ENCODE results near the gene GSTT2.

Gene GSTT2

GRCh38 chr22:24007253-24008021 is 27.5 kb downstream of the GSTT2 start:
- no peaks in the 10 kb centered on the region; the same call in 1 of the 2 replicates for H3K36me3 ChIP-seq (replicated peaks)
- DNase-seq (ENCODE audit: low spot score in 2 of 2): no peak
- H3K4me3 ChIP-seq: no peak overlapping the region
- H3K4me1 ChIP-seq: peaks cover 5% of the 10 kb centered on the region; the same call in 1 of the 2 replicates
- no peaks in the 10 kb centered on the region for H3K27me3 ChIP-seq (ENCODE audit: low read depth)
- no peaks in the 10 kb centered on the region for H3K9me3 ChIP-seq
- in situ Hi-C loops (cut with MboI; ENCODE audit: low sequenced_read_pairs): no loop called here

GRCh38 chr22:24008022-24008283 is 28.0 kb downstream of the GSTT2 start:
- peaks cover 5% of the 10 kb centered on the region; the same call in 1 of the 2 replicates for H3K4me1 ChIP-seq
- H3K27me3 ChIP-seq (ENCODE audit: low read depth): no peaks in the 10 kb centered on the region
- no peak overlapping the region for H3K4me3 ChIP-seq
- H3K36me3 ChIP-seq (replicated peaks): no peaks in the 10 kb centered on the region; the same call in 1 of the 2 replicates
- in situ Hi-C loops (cut with MboI; ENCODE audit: low sequenced_read_pairs): no loop called here
- H3K9me3 ChIP-seq: no peaks in the 10 kb centered on the region
- DNase-seq (ENCODE audit: low spot score in 2 of 2): no peak

GRCh38 chr22:24008381-24009226 is 28.7 kb downstream of the GSTT2 start:
- no peaks in the 10 kb centered on the region for H3K9me3 ChIP-seq
- no peaks in the 10 kb centered on the region; the same call in 1 of the 2 replicates for H3K36me3 ChIP-seq (replicated peaks)
- no peaks in the 10 kb centered on the region for H3K27me3 ChIP-seq (ENCODE audit: low read depth)
- in situ Hi-C loops (cut with MboI; ENCODE audit: low sequenced_read_pairs): no loop called here
- no peak overlapping the region for H3K4me3 ChIP-seq
- no peak for DNase-seq (ENCODE audit: low spot score in 2 of 2)
- peaks cover 5% of the 10 kb centered on the region; the same call in 1 of the 2 replicates for H3K4me1 ChIP-seq

- Histone ChIP-seq H3K4me3 (no peak overlapping the region), H3K36me3 (replicated peaks) (no peaks in the 10 kb centered on the region; the same call in 1 of the 2 replicates), H3K27me3 (ENCODE audit: low read depth) (no peaks in the 10 kb centered on the region), H3K9me3 (no peaks in the 10 kb centered on the region), H3K4me1 (peaks cover 5% of the 10 kb centered on the region; the same call in 1 of the 2 replicates)
- DNase-seq (ENCODE audit: low spot score in 2 of 2): no peak
- in situ Hi-C loops (cut with MboI; ENCODE audit: low sequenced_read_pairs): no loop called here
Observed at GRCh38 chr22:24009227-24010017, 29.5 kb downstream of the GSTT2 start.

- H3K36me3 ChIP-seq (replicated peaks): no peaks in the 10 kb centered on the region; the same call in 1 of the 2 replicates
- no peaks in the 10 kb centered on the region for H3K9me3 ChIP-seq
- DNase-seq (ENCODE audit: low spot score in 2 of 2): no peak
- peaks cover 5% of the 10 kb centered on the region; the same call in 1 of the 2 replicates for H3K4me1 ChIP-seq
- no peaks in the 10 kb centered on the region for H3K27me3 ChIP-seq (ENCODE audit: low read depth)
- in situ Hi-C loops (cut with MboI; ENCODE audit: low sequenced_read_pairs): no loop called here
- no peak overlapping the region for H3K4me3 ChIP-seq
Observed at GRCh38 chr22:24010018-24010391, 30.1 kb downstream of the GSTT2 start.

- H3K4me3 ChIP-seq: peak overlapping the region; percentile 95
- H3K9me3 ChIP-seq: no peaks in the 10 kb centered on the region
- H3K4me1 ChIP-seq: peaks cover 5% of the 10 kb centered on the region; the same call in 1 of the 2 replicates
- in situ Hi-C loops (cut with MboI; ENCODE audit: low sequenced_read_pairs): no loop called here
- no peaks in the 10 kb centered on the region for H3K27me3 ChIP-seq (ENCODE audit: low read depth)
- H3K36me3 ChIP-seq (replicated peaks): no peaks in the 10 kb centered on the region; the same call in 1 of the 2 replicates
- DNase-seq (ENCODE audit: low spot score in 2 of 2): no peak
Observed at GRCh38 chr22:24011735-24012068, 31.8 kb downstream of the GSTT2 start.

GRCh38 chr22:24016156-24016555 is 36.2 kb downstream of the GSTT2 start:
- Histone ChIP-seq H3K9me3 (no peaks in the 10 kb centered on the region), H3K4me3 (no peak overlapping the region), H3K36me3 (replicated peaks) (peaks cover 5% of the 10 kb centered on the region; the same call in 1 of the 2 replicates), H3K4me1 (peaks cover 5% of the 10 kb centered on the region; the same call in 1 of the 2 replicates), H3K27me3 (ENCODE audit: low read depth) (no peaks in the 10 kb centered on the region)
- in situ Hi-C loops (cut with MboI; ENCODE audit: low sequenced_read_pairs): no loop called here
- DNase-seq (ENCODE audit: low spot score in 2 of 2): no peak

GRCh38 chr22:24021304-24021703 is 41.4 kb downstream of the GSTT2 start:
- Histone ChIP-seq H3K4me3 (no peak overlapping the region), H3K36me3 (replicated peaks) (peaks cover 5% of the 10 kb centered on the region), H3K27me3 (ENCODE audit: low read depth) (no peaks in the 10 kb centered on the region), H3K9me3 (peaks cover 8% of the 10 kb centered on the region), H3K4me1 (0 out of 2 replicates have a peak, but pooled peaks cover 5% of the 10 kb centered on the region)
- in situ Hi-C loops (cut with MboI; ENCODE audit: low sequenced_read_pairs): no loop called here
- no peak for DNase-seq (ENCODE audit: low spot score in 2 of 2)

GRCh38 chr22:24023204-24023789 is 43.4 kb downstream of the GSTT2 start:
- in situ Hi-C loops (cut with MboI; ENCODE audit: low sequenced_read_pairs): no loop called here
- Histone ChIP-seq H3K4me1 (peaks cover 10% of the 10 kb centered on the region; the same call in 1 of the 2 replicates), H3K4me3 (no peak overlapping the region), H3K9me3 (peaks cover 8% of the 10 kb centered on the region), H3K36me3 (replicated peaks) (no peaks in the 10 kb centered on the region; the same call in 1 of the 2 replicates), H3K27me3 (ENCODE audit: low read depth) (no peaks in the 10 kb centered on the region)
- no peak for DNase-seq (ENCODE audit: low spot score in 2 of 2)

GRCh38 chr22:24024354-24024753 is 44.4 kb downstream of the GSTT2 start:
- in situ Hi-C loops (cut with MboI; ENCODE audit: low sequenced_read_pairs): no loop called here
- H3K36me3 ChIP-seq (replicated peaks): no peaks in the 10 kb centered on the region; the same call in 1 of the 2 replicates
- no peak for DNase-seq (ENCODE audit: low spot score in 2 of 2)
- H3K9me3 ChIP-seq: peaks cover 8% of the 10 kb centered on the region
- no peaks in the 10 kb centered on the region for H3K27me3 ChIP-seq (ENCODE audit: low read depth)
- H3K4me3 ChIP-seq: no peak overlapping the region
- peaks cover 10% of the 10 kb centered on the region; the same call in 1 of the 2 replicates for H3K4me1 ChIP-seq

- DNase-seq (ENCODE audit: low spot score in 2 of 2): no peak
- H3K4me1 ChIP-seq: peaks cover 10% of the 10 kb centered on the region; the same call in 1 of the 2 replicates
- in situ Hi-C loops (cut with MboI; ENCODE audit: low sequenced_read_pairs): no loop called here
- no peak overlapping the region for H3K4me3 ChIP-seq
- H3K36me3 ChIP-seq (replicated peaks): no peaks in the 10 kb centered on the region; the same call in 1 of the 2 replicates
- H3K9me3 ChIP-seq: peaks cover 8% of the 10 kb centered on the region
- H3K27me3 ChIP-seq (ENCODE audit: low read depth): no peaks in the 10 kb centered on the region
Observed at GRCh38 chr22:24025475-24025874, 45.5 kb downstream of the GSTT2 start.

- in situ Hi-C loops (cut with MboI; ENCODE audit: low sequenced_read_pairs): no loop called here
- H3K9me3 ChIP-seq: peaks cover 8% of the 10 kb centered on the region
- no peak for DNase-seq (ENCODE audit: low spot score in 2 of 2)
- peaks cover 10% of the 10 kb centered on the region; the same call in 1 of the 2 replicates for H3K4me1 ChIP-seq
- H3K4me3 ChIP-seq: no peak overlapping the region
- H3K36me3 ChIP-seq (replicated peaks): no peaks in the 10 kb centered on the region; the same call in 1 of the 2 replicates
- H3K27me3 ChIP-seq (ENCODE audit: low read depth): no peaks in the 10 kb centered on the region
Observed at GRCh38 chr22:24026056-24026455, 46.1 kb downstream of the GSTT2 start.

- no peaks in the 10 kb centered on the region for H3K27me3 ChIP-seq (ENCODE audit: low read depth)
- in situ Hi-C loops (cut with MboI; ENCODE audit: low sequenced_read_pairs): no loop called here
- peaks cover 10% of the 10 kb centered on the region; the same call in 1 of the 2 replicates for H3K4me1 ChIP-seq
- H3K9me3 ChIP-seq: peaks cover 8% of the 10 kb centered on the region
- H3K4me3 ChIP-seq: no peak overlapping the region
- DNase-seq (ENCODE audit: low spot score in 2 of 2): no peak
- H3K36me3 ChIP-seq (replicated peaks): no peaks in the 10 kb centered on the region; the same call in 1 of the 2 replicates
Observed at GRCh38 chr22:24026733-24027132, 46.8 kb downstream of the GSTT2 start.
